IMR-90 (cell line): ENCODE results near the gene RASSF3. TPM values are rescaled to one million over a fixed set of nuclear protein-coding genes. Genes with fewer than 3 reads are reported as not detected.

ENCODE experiments used
- ATAC-seq: fragments of 200-7000 bp; cut with Tn5 transposase; 2 replicates; pipeline ENCODE4 v1.9.1; 2020; ENCODE audit warnings: low read depth, mild to moderate bottlenecking, moderate library complexity
- BruUV-seq: library from RNA; stranded (reverse); fragments of 400-500 nt; replicated peaks from 2 replicates; lab custom pipeline; 2021; lab: Mats Ljungman, UMichigan
- CTCF ChIA-PET: fragments of 300-600 bp; formaldehyde crosslinking; extraction: SDS; loops from one replicate; lab custom pipeline; 2021; ENCODE audit warnings: antibody characterized with exemption; lab: Yijun Ruan, JAX
- POLR2A ChIA-PET: fragments of 300-600 bp; sonication (Branson Sonifier 250); formaldehyde crosslinking; loops from one replicate; lab custom pipeline; 2022; ENCODE audit warnings: antibody characterized with exemption; ENCODE audit not compliant: unreplicated experiment; lab: Charles Lee
- DNase-seq: peaks from one replicate; pipeline ENCODE4 v3.0.0; 2013
- H2AFZ ChIP-seq: replicated peaks from 2 replicates; pipeline ENCODE3; 2013; ENCODE audit warnings: low read length, mild to moderate bottlenecking; ENCODE audit not compliant: poor library complexity
- H2AK5ac ChIP-seq: 2 replicates; pipeline ENCODE4 v1.6.1; 2013; ENCODE audit warnings: low read depth, low read length, inconsistent platforms
- H2AK9ac ChIP-seq: replicated peaks from 2 replicates; pipeline ENCODE3; 2013; ENCODE audit warnings: mild to moderate bottlenecking, low read depth, low read length, moderate library complexity; ENCODE audit not compliant: poor library complexity
- H2BK120ac ChIP-seq: 2 replicates; pipeline ENCODE4 v1.6.1; 2013; ENCODE audit warnings: low read depth, low read length, inconsistent platforms
- H2BK15ac ChIP-seq: 3 replicates; pipeline ENCODE4 v1.6.1; 2013; ENCODE audit warnings: low read depth, low read length, inconsistent platforms
- H2BK20ac ChIP-seq: 2 replicates; pipeline ENCODE4 v1.6.1; 2013; ENCODE audit warnings: low read depth, mild to moderate bottlenecking, inconsistent platforms, low read length, moderate library complexity
- H2BK5ac ChIP-seq: 2 replicates; pipeline ENCODE4 v1.6.1; 2013; ENCODE audit warnings: mild to moderate bottlenecking, low read depth, low read length, inconsistent platforms; ENCODE audit not compliant: poor library complexity, severe bottlenecking
- H3K14ac ChIP-seq: replicated peaks from 2 replicates; pipeline ENCODE4 v1.6.1; 2013; ENCODE audit warnings: low read depth, low read length, inconsistent platforms
- H3K18ac ChIP-seq: 2 replicates; pipeline ENCODE4 v1.6.1; 2013; ENCODE audit warnings: low read depth, low read length, control low read depth
- H3K23ac ChIP-seq: 2 replicates; pipeline ENCODE4 v1.6.1; 2013; ENCODE audit warnings: low read depth, low read length, inconsistent platforms
- H3K27ac ChIP-seq: 2 replicates; pipeline ENCODE4 v1.5.1; 2013; ENCODE audit warnings: mild to moderate bottlenecking, control low read depth, low read length; ENCODE audit not compliant: insufficient read depth
- H3K27me3 ChIP-seq: 2 replicates; pipeline ENCODE4 v1.6.1; 2013; ENCODE audit warnings: low read length; ENCODE audit not compliant: control insufficient read depth, insufficient read depth
- H3K36me3 ChIP-seq: 2 replicates; pipeline ENCODE4 v1.6.1; 2013; ENCODE audit warnings: low read length, mixed read lengths; ENCODE audit not compliant: control insufficient read depth, insufficient read depth
- H3K4ac ChIP-seq: 2 replicates; pipeline ENCODE4 v1.6.1; 2013; ENCODE audit warnings: low read depth, low read length, inconsistent platforms
- H3K4me1 ChIP-seq: 2 replicates; pipeline ENCODE4 v1.6.1; 2013; ENCODE audit warnings: low read length, mixed read lengths; ENCODE audit not compliant: control insufficient read depth, insufficient read depth
- H3K4me2 ChIP-seq: 2 replicates; pipeline ENCODE4 v1.6.1; 2013; ENCODE audit warnings: low read depth, mild to moderate bottlenecking, control low read depth, low read length, moderate library complexity
- H3K4me3 ChIP-seq: 2 replicates; pipeline ENCODE4 v1.5.1; 2013; ENCODE audit warnings: low read depth, mild to moderate bottlenecking, control low read depth, low read length, moderate library complexity; ENCODE audit not compliant: insufficient read depth
- H3K56ac ChIP-seq: 2 replicates; pipeline ENCODE4 v1.6.1; 2013; ENCODE audit warnings: low read length, inconsistent platforms; ENCODE audit not compliant: insufficient read depth; ENCODE audit errors: extremely low read depth
- H3K79me1 ChIP-seq, 2 experiments: 2 replicates each; pipeline ENCODE4 v1.6.1; 2013; ENCODE audit warnings: low read length in 2 of 2, inconsistent platforms in 1 of 2, low read depth in 1 of 2
- H3K9ac ChIP-seq: 2 replicates; pipeline ENCODE4 v1.6.1; 2013; ENCODE audit warnings: low read depth, low read length, control low read depth
- H3K9me1 ChIP-seq: 2 replicates; pipeline ENCODE4 v1.6.1; 2013; ENCODE audit warnings: low read length, inconsistent platforms; ENCODE audit not compliant: insufficient read depth
- H3K9me3 ChIP-seq: 2 replicates; pipeline ENCODE4 v1.6.1; 2013; ENCODE audit warnings: low read length; ENCODE audit not compliant: control insufficient read depth, insufficient read depth
- H4K20me1 ChIP-seq: 2 replicates; pipeline ENCODE4 v1.6.1; 2013; ENCODE audit warnings: low read length, inconsistent platforms; ENCODE audit not compliant: insufficient read depth
- H4K5ac ChIP-seq: 2 replicates; pipeline ENCODE4 v1.6.1; 2013; ENCODE audit warnings: mild to moderate bottlenecking, low read depth, low read length, control low read depth
- H4K8ac ChIP-seq, 2 experiments: 2 replicates each; pipeline ENCODE4 v1.6.1; 2013; ENCODE audit warnings: low read depth in 2 of 2, low read length in 2 of 2, control low read depth in 1 of 2, inconsistent platforms in 1 of 2
- H4K91ac ChIP-seq: 2 replicates; pipeline ENCODE4 v1.6.1; 2013; ENCODE audit warnings: low read depth, low read length, inconsistent platforms; ENCODE audit not compliant: insufficient read depth
- CEBPB ChIP-seq: IDR thresholded peaks from 2 replicates; pipeline ENCODE4 v1.6.1; 2012; ENCODE audit warnings: low read depth, low read length, improper control_type of control experiment
- CHD1 ChIP-seq: IDR thresholded peaks from 2 replicates; pipeline ENCODE4 v1.6.1; 2012; ENCODE audit warnings: low read depth, low read length, improper control_type of control experiment
- FOS ChIP-seq: fragments of 150-350 bp; IDR thresholded peaks from 2 replicates; pipeline ENCODE4 v1.6.1; 2016; ENCODE audit warnings: low read depth, low read length
- MAZ ChIP-seq: IDR thresholded peaks from 2 replicates; pipeline ENCODE4 v1.6.1; 2012; ENCODE audit warnings: low read depth, mild to moderate bottlenecking, low read length, improper control_type of control experiment, moderate library complexity, borderline replicate concordance
- MXI1 ChIP-seq: IDR thresholded peaks from 2 replicates; pipeline ENCODE4 v1.6.1; 2012; ENCODE audit warnings: low read depth, mild to moderate bottlenecking, low read length, moderate library complexity, borderline replicate concordance
- NFE2L2 ChIP-seq: fragments of 150-350 bp; IDR thresholded peaks from 2 replicates; pipeline ENCODE4 v1.6.1; 2016; ENCODE audit warnings: low read depth, mild to moderate bottlenecking, low read length
- POLR2A ChIP-seq: IDR thresholded peaks from 2 replicates; pipeline ENCODE4 v1.6.1; 2012; ENCODE audit warnings: mild to moderate bottlenecking, low read depth, low read length
- RAD21 ChIP-seq: IDR thresholded peaks from 2 replicates; pipeline ENCODE4 v1.6.1; 2012; ENCODE audit warnings: low read length, improper control_type of control experiment
- RCOR1 ChIP-seq: IDR thresholded peaks from 2 replicates; pipeline ENCODE4 v1.6.1; 2012; ENCODE audit warnings: mild to moderate bottlenecking, low read length, improper control_type of control experiment; ENCODE audit not compliant: insufficient replicate concordance
- RFX5 ChIP-seq: IDR thresholded peaks from 2 replicates; pipeline ENCODE4 v1.8.0; 2012; ENCODE audit warnings: low read depth, mild to moderate bottlenecking, low read length, moderate library complexity
- SMC3 ChIP-seq: fragments of 150-350 bp; IDR thresholded peaks from 2 replicates; pipeline ENCODE4 v1.6.1; 2016; ENCODE audit warnings: low read depth, mild to moderate bottlenecking, antibody characterized with exemption, low read length, moderate library complexity
- WGBS, 2 experiments: methylation state at CpG; one replicate each; pipeline versions ENCODE4 v1.1.5 to v1.1.7; 2013; ENCODE audit warnings: missing lambda C conversion rate in 2 of 2; ENCODE audit not compliant: insufficient read length in 1 of 2; ENCODE audit errors: extremely low coverage in 2 of 2; 5-methylcytosine and 5-hydroxymethylcytosine counted together
- dilution Hi-C: fragments of 300-500 bp; cut with HindIII; formaldehyde crosslinking; loops from one replicate; pipeline ENCODE4 v1.14.3; 2018; ENCODE audit warnings: low sequenced_read_pairs; ENCODE audit not compliant: unreplicated experiment
- in situ Hi-C: fragments of 300-500 bp; cut with MboI; formaldehyde crosslinking; loops from 3 replicates; pipeline ENCODE4 v1.14.3; 2019; ENCODE audit warnings: low sequenced_read_pairs, inconsistent platforms, mixed read lengths
- intact Hi-C: fragments of 100-400 bp; cut with micrococcal nuclease; formaldehyde crosslinking; loops from 2 replicates; pipeline ENCODE4 v1.10.0; 2022
- polyA plus RNA-seq, 3 experiments: library from polyadenylated mRNA; depleted of rRNA; stranded (reverse); fragments of >200 nt; gene quantifications; 2 replicates each; pipeline ENCODE4 v1.2.3, GENCODE V29; 2012; ENCODE audit warnings: low replicate concordance in 1 of 3
- total RNA-seq: library from RNA; depleted of rRNA; stranded (reverse); fragments of >200 nt; gene quantifications from 2 replicates; pipeline ENCODE4 v1.2.3, GENCODE V29; 2012
- TF ChIP-seq, protein P1 (sequence below): fragments of 150-350 bp; IDR thresholded peaks from 2 replicates; pipeline ENCODE4 v1.6.1; 2016; ENCODE audit warnings: low read depth, mild to moderate bottlenecking, low read length, moderate library complexity, borderline replicate concordance
- TF ChIP-seq, protein P2 (sequence below): fragments of 150-350 bp; IDR thresholded peaks from 2 replicates; pipeline ENCODE4 v1.6.1; 2017; ENCODE audit warnings: mild to moderate bottlenecking, antibody characterized with exemption, low read length, low read depth

RASSF3 gene
- total and polyA plus RNA-seq, 2 of the 4 experiments (the other 2 are of a cell fraction): 18.7 to 39.3 TPM

DNA sequence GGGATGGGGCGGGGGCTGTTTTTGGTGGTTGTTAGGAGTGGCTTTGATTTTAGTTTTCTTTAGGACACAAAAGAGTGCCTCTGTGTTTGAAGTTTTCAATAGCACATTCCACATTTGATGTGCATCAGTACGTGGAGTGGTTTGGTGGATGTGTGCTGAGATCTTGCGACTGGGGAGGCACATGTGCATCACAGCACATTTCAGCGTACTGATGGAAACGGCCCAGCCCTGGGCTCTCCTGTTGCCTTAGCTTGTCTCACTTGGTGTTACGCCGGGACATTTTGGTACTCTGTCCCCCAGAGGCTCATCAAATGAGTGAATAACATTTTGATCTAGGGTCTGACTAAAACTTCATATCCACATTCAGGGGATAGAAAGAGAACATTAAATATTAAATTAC is 78.4 kb downstream of the RASSF3 start:
- Histone ChIP-seq H3K23ac (no peak overlapping the region), H3K56ac (no peak overlapping the region), H2AK9ac (no peak overlapping the region), H2AFZ (no peak overlapping the region), H2BK15ac (no peak overlapping the region), H3K4me2 (no peak overlapping the region), H2BK5ac (no peak overlapping the region), H4K5ac (no peak overlapping the region), H3K79me1 (peaks cover 12 to 55% of the 10 kb centered on the region in 2 experiments), H3K4ac (no peak overlapping the region), H3K14ac (no peak overlapping the region), H3K27ac (no peak overlapping the region), H3K36me3 (peaks cover 21% of the 10 kb centered on the region), H3K18ac (no peak overlapping the region), H2AK5ac (no peak overlapping the region), H3K9me1 (peaks cover 6% of the 10 kb centered on the region), H2BK120ac (no peak overlapping the region), H4K8ac (no peak overlapping the region), H4K20me1 (peaks cover 5% of the 10 kb centered on the region; the same call in 1 of the 2 replicates), H2BK20ac (no peak overlapping the region), H3K4me3 (no peak overlapping the region), H3K27me3 (no peaks in the 10 kb centered on the region), H4K91ac (no peak overlapping the region), H3K9me3 (no peaks in the 10 kb centered on the region), H3K4me1 (peaks cover 9% of the 10 kb centered on the region), H3K9ac (no peak overlapping the region)
- ChIA-PET POLR2A (interaction anchor here (0.6 kb wide), 1 partner anchor 64 kb away, joined by 11 read pairs; no protein-coding TSS in a partner anchor), CTCF (interaction anchor here (1.1 to 2.7 kb wide), 2 partner anchors 9 to 19 kb away, joined by 5 to 7 read pairs; no protein-coding TSS in a partner anchor)
- WGBS, 2 experiments: 100% methylated on average over 1 of the region's 7 CpGs; no CpG with 5 or more reads in 1 of the 2 experiments
- ATAC-seq: no peak
- BruUV-seq: no TSS peak
- dilution Hi-C loops (no loop called here), in situ Hi-C loops (no loop called here), intact Hi-C loops (no loop called here)
- DNase-seq: no peak
- TF ChIP-seq MXI1: no peak
- TF ChIP-seq FOS: no peak
- TF ChIP-seq, protein P1, sequence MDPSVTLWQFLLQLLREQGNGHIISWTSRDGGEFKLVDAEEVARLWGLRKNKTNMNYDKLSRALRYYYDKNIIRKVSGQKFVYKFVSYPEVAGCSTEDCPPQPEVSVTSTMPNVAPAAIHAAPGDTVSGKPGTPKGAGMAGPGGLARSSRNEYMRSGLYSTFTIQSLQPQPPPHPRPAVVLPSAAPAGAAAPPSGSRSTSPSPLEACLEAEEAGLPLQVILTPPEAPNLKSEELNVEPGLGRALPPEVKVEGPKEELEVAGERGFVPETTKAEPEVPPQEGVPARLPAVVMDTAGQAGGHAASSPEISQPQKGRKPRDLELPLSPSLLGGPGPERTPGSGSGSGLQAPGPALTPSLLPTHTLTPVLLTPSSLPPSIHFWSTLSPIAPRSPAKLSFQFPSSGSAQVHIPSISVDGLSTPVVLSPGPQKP: no peak
- TF ChIP-seq, protein P2, sequence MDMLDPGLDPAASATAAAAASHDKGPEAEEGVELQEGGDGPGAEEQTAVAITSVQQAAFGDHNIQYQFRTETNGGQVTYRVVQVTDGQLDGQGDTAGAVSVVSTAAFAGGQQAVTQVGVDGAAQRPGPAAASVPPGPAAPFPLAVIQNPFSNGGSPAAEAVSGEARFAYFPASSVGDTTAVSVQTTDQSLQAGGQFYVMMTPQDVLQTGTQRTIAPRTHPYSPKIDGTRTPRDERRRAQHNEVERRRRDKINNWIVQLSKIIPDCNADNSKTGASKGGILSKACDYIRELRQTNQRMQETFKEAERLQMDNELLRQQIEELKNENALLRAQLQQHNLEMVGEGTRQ: no peak
- TF ChIP-seq RAD21: no peak
- no peak for TF ChIP-seq CHD1
- TF ChIP-seq CEBPB: no peak
- TF ChIP-seq RFX5: no peak
- no peak for TF ChIP-seq MAZ
- TF ChIP-seq SMC3: no peak
- no peak for TF ChIP-seq RCOR1
- TF ChIP-seq POLR2A: no peak
- TF ChIP-seq NFE2L2: no peak
